ENCODE results near the gene TOB1.

Gene TOB1

GRCh38 chr17:50914505-50915063 is 48.4 kb upstream of the TOB1 start:
- Histone ChIP-seq H3K4me1 (ENCODE audit: control insufficient read depth, insufficient read depth, low read length) (no peaks in the 10 kb centered on the region), H3K27ac (ENCODE audit: extremely low read depth, low read depth, low read length) (no peak overlapping the region), H3K9me3 (ENCODE audit: control insufficient read depth, insufficient read depth, low read depth, low read length) (no peaks in the 10 kb centered on the region), H3K4me3 (ENCODE audit: low read depth, low read length) (no peak overlapping the region), H3K36me3 (ENCODE audit: control insufficient read depth in 2 of 2, insufficient read depth in 1 of 2, low read length in 2 of 2) (no peaks in the 10 kb centered on the region)
- no peak for TF ChIP-seq ZNF660 (tag by site-specific recombination; IDR thresholded peaks at IDR 0.05)
- TF ChIP-seq ZNF292 (tag by site-specific recombination; IDR thresholded peaks at IDR 0.05; ENCODE audit: borderline replicate concordance, low read depth): no peak
- TF ChIP-seq SP2 (tag by site-specific recombination; IDR thresholded peaks at IDR 0.05): no peak
- TF ChIP-seq, protein P1, sequence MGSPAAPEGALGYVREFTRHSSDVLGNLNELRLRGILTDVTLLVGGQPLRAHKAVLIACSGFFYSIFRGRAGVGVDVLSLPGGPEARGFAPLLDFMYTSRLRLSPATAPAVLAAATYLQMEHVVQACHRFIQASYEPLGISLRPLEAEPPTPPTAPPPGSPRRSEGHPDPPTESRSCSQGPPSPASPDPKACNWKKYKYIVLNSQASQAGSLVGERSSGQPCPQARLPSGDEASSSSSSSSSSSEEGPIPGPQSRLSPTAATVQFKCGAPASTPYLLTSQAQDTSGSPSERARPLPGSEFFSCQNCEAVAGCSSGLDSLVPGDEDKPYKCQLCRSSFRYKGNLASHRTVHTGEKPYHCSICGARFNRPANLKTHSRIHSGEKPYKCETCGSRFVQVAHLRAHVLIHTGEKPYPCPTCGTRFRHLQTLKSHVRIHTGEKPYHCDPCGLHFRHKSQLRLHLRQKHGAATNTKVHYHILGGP (tag by site-specific recombination; IDR thresholded peaks at IDR 0.05): no peak
- no peak for TF ChIP-seq ZFP37 (tag by site-specific recombination; IDR thresholded peaks at IDR 0.05)
- TF ChIP-seq FEZF1 (tag by site-specific recombination; IDR thresholded peaks at IDR 0.05): no peak
- no peak for TF ChIP-seq ZNF530 (tag by site-specific recombination; IDR thresholded peaks at IDR 0.05; ENCODE audit: low read depth)
- TF ChIP-seq ZNF175 (tag by site-specific recombination; IDR thresholded peaks at IDR 0.05): no peak
- TF ChIP-seq ZBTB8A (tag by site-specific recombination; IDR thresholded peaks at IDR 0.05): no peak
- TF ChIP-seq ZNF692 (tag by site-specific recombination; IDR thresholded peaks at IDR 0.05): no peak
- no peak for TF ChIP-seq ZNF624 (tag by site-specific recombination; IDR thresholded peaks at IDR 0.05)
- TF ChIP-seq ZFP69B (tag by site-specific recombination; IDR thresholded peaks at IDR 0.05): no peak
- no peak for TF ChIP-seq ZNF629 (tag by site-specific recombination; IDR thresholded peaks at IDR 0.05)
- CTCF ChIA-PET: interaction anchor here (0.6 to 1.0 kb wide), 3 partner anchors 51 to 181 kb away, joined by 3 to 4 read pairs (median 3); no protein-coding TSS in a partner anchor
- POLR2A ChIA-PET: interaction anchor here (4.3 kb wide), 1 partner anchor 48 kb away, joined by 24 read pairs; the partner anchor contains the start of gene TOB1

- POLR2A ChIA-PET: interaction anchor here (4.3 kb wide), 1 partner anchor 47 kb away, joined by 24 read pairs; the partner anchor contains the start of gene TOB1
Measured at GRCh38 chr17:50913120-50913519, 47.0 kb upstream of the TOB1 start.

GRCh38 chr17:50911890-50912289 is 45.7 kb upstream of the TOB1 start:
- Histone ChIP-seq H3K9me3 (ENCODE audit: control insufficient read depth, insufficient read depth, low read depth, low read length) (no peaks in the 10 kb centered on the region), H3K36me3 (ENCODE audit: control insufficient read depth in 2 of 2, insufficient read depth in 1 of 2, low read length in 2 of 2) (no peaks in the 10 kb centered on the region), H3K27ac (ENCODE audit: extremely low read depth, low read depth, low read length) (no peak overlapping the region), H3K4me1 (ENCODE audit: control insufficient read depth, insufficient read depth, low read length) (no peaks in the 10 kb centered on the region; the same call in 1 of the 2 replicates), H3K4me3 (ENCODE audit: low read depth, low read length) (no peak overlapping the region)
- CTCF ChIA-PET: interaction anchor here (0.8 to 1.1 kb wide), 3 partner anchors 8 to 60 kb away, joined by 3 to 4 read pairs (median 3); no protein-coding TSS in a partner anchor
- POLR2A ChIA-PET: interaction anchor here (2.0 kb wide), 1 partner anchor 45 kb away, joined by 12 read pairs; the partner anchor contains the start of gene TOB1
- TF ChIP-seq ZNF214 (tag by site-specific recombination; IDR thresholded peaks at IDR 0.05; ENCODE audit: borderline replicate concordance) (no peak), HOXD13 (CRISPR knock-in tag; IDR thresholded peaks at IDR 0.05; ENCODE audit: borderline replicate concordance) (no peak), ZNF23 (tag by site-specific recombination; IDR thresholded peaks at IDR 0.05; ENCODE audit: borderline replicate concordance) (no peak), ZNF544 (tag by site-specific recombination; IDR thresholded peaks at IDR 0.05) (no peak), MEIS1 (CRISPR knock-in tag; IDR thresholded peaks at IDR 0.05; ENCODE audit: borderline replicate concordance) (no peak), KLF9 (tag by site-specific recombination; IDR thresholded peaks at IDR 0.05; ENCODE audit: low read depth) (no peak), ZNF146 (tag by site-specific recombination; IDR thresholded peaks at IDR 0.05) (no peak), IKZF3 (tag by site-specific recombination; IDR thresholded peaks at IDR 0.05) (no peak), ZNF530 (tag by site-specific recombination; IDR thresholded peaks at IDR 0.05; ENCODE audit: low read depth) (no peak)
- TF ChIP-seq, protein P2, sequence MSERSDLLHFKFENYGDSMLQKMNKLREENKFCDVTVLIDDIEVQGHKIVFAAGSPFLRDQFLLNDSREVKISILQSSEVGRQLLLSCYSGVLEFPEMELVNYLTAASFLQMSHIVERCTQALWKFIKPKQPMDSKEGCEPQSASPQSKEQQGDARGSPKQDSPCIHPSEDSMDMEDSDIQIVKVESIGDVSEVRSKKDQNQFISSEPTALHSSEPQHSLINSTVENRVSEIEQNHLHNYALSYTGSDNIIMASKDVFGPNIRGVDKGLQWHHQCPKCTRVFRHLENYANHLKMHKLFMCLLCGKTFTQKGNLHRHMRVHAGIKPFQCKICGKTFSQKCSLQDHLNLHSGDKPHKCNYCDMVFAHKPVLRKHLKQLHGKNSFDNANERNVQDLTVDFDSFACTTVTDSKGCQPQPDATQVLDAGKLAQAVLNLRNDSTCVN (tag by site-specific recombination; optimal IDR thresholded peaks at IDR 0.05): no peak

More at GRCh38 chr17:50913120-50913519, 47.0 kb upstream of the TOB1 start:
- Histone ChIP-seq H3K9me3 (ENCODE audit: control insufficient read depth, insufficient read depth, low read depth, low read length) (no peaks in the 10 kb centered on the region), H3K27ac (ENCODE audit: extremely low read depth, low read depth, low read length) (no peak overlapping the region), H3K4me3 (ENCODE audit: low read depth, low read length) (no peak overlapping the region), H3K36me3 (ENCODE audit: control insufficient read depth in 2 of 2, insufficient read depth in 1 of 2, low read length in 2 of 2) (no peaks in the 10 kb centered on the region), H3K4me1 (ENCODE audit: control insufficient read depth, insufficient read depth, low read length) (no peaks in the 10 kb centered on the region; the same call in 1 of the 2 replicates)
- TF ChIP-seq TCF7L2 (IDR thresholded peaks at IDR 0.05; ENCODE audit: borderline replicate concordance, low read depth, low read length) (no peak), ZNF112 (tag by site-specific recombination; IDR thresholded peaks at IDR 0.05) (no peak), ZNF768 (tag by site-specific recombination; IDR thresholded peaks at IDR 0.05) (peak; percentile 71; the same call in 1 of the 2 replicates)
- CTCF ChIA-PET: no interaction called here

Data from HEK293 (cell line).